Limb (tissue), 2 donors: ENCODE data around the gene CSF2.
"Not testable (repeated sequence)": the region's sequence is repeated elsewhere in the genome, so short reads cannot be mapped to it uniquely, and the experiment has no call there.

Experiments
- DNase-seq, 2 donors: peaks; one replicate each; pipeline ENCODE4 v3.0.0-alpha.2; 2016; ENCODE audit errors: extremely low spot score in 2 of 2

The CSF2 gene

GRCh38 chr5:132105688-132106087 lies 32.1 kb downstream of the CSF2 start:
- DNase-seq, result no peak

GRCh38 chr5:132108495-132108894 lies 34.9 kb downstream of the CSF2 start:
- DNase-seq, result not testable (repeated sequence)

- not testable (repeated sequence) for DNase-seq
Observed at GRCh38 chr5:132108957-132109356, 35.4 kb downstream of the CSF2 start.

- DNase-seq, result no peak
Observed at GRCh38 chr5:132109494-132110053, 36.0 kb downstream of the CSF2 start.

GRCh38 chr5:132110195-132110594 lies 36.6 kb downstream of the CSF2 start:
- DNase-seq, result no peak

- no peak for DNase-seq
Observed at GRCh38 chr5:132110930-132111329, 37.3 kb downstream of the CSF2 start.

GRCh38 chr5:132112111-132112510 lies 38.5 kb downstream of the CSF2 start:
- DNase-seq, result no peak

GRCh38 chr5:132114150-132115121 lies 40.8 kb downstream of the CSF2 start:
- no peak for DNase-seq

GRCh38 chr5:132115375-132115774 lies 41.8 kb downstream of the CSF2 start:
- no peak for DNase-seq

GRCh38 chr5:132116072-132116471 lies 42.5 kb downstream of the CSF2 start:
- DNase-seq, result no peak

GRCh38 chr5:132116909-132117489 lies 43.4 kb downstream of the CSF2 start:
- not testable (repeated sequence) for DNase-seq

- not testable (repeated sequence) for DNase-seq
Observed at GRCh38 chr5:132120717-132121116, 47.1 kb downstream of the CSF2 start.

GRCh38 chr5:132122971-132123370 lies 49.4 kb downstream of the CSF2 start:
- DNase-seq, result not testable (repeated sequence)

GRCh38 chr5:132123578-132123977 lies 50.0 kb downstream of the CSF2 start:
- DNase-seq, result not testable (repeated sequence)
